Tibial nerve (tissue), 3 donors: ENCODE results near the gene SLC17A2.

Experiments
- POLR2A ChIP-seq, 2 donors: fragments of 450-650 bp; IDR thresholded peaks; one replicate each; pipeline ENCODE4 v1.6.1; 2017; ENCODE audit warnings: antibody characterized with exemption in 2 of 2, mild to moderate bottlenecking in 2 of 2, moderate library complexity in 2 of 2
- TF ChIP-seq, protein P1 (sequence below), 5 experiments: fragments of 200-600 bp in 3 of 5; fragments of 450-650 bp in 2 of 5; sonication (generic) in 3 of 5; IDR thresholded peaks; one replicate each; pipeline ENCODE4 v1.5.1; 2016 to 2019; ENCODE audit warnings: antibody characterized with exemption in 5 of 5, mild to moderate bottlenecking in 3 of 5, moderate library complexity in 2 of 5

- TF ChIP-seq, protein P1, sequence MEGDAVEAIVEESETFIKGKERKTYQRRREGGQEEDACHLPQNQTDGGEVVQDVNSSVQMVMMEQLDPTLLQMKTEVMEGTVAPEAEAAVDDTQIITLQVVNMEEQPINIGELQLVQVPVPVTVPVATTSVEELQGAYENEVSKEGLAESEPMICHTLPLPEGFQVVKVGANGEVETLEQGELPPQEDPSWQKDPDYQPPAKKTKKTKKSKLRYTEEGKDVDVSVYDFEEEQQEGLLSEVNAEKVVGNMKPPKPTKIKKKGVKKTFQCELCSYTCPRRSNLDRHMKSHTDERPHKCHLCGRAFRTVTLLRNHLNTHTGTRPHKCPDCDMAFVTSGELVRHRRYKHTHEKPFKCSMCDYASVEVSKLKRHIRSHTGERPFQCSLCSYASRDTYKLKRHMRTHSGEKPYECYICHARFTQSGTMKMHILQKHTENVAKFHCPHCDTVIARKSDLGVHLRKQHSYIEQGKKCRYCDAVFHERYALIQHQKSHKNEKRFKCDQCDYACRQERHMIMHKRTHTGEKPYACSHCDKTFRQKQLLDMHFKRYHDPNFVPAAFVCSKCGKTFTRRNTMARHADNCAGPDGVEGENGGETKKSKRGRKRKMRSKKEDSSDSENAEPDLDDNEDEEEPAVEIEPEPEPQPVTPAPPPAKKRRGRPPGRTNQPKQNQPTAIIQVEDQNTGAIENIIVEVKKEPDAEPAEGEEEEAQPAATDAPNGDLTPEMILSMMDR (IDR thresholded peaks at IDR 0.05): no peak
- TF ChIP-seq POLR2A (IDR thresholded peaks at IDR 0.05): no peak
Measured at GRCh38 chr6:25875926-25876602, 54.4 kb downstream of the SLC17A2 start.
